ENCODE data around the gene RASIP1.

The RASIP1 gene

GRCh38 chr19:48685583-48685982 lies 54.8 kb downstream of the RASIP1 start (continued):
- TF ChIP-seq ZBTB17 (tag by site-specific recombination; IDR thresholded peaks at IDR 0.05) = no peak
- TF ChIP-seq KLF1 (tag by site-specific recombination; IDR thresholded peaks at IDR 0.05) = 0 out of 2 replicates have a peak, but pooled peaks have one; percentile 11
- no peak for TF ChIP-seq ZNF2 (tag by site-specific recombination; IDR thresholded peaks at IDR 0.05)
- TF ChIP-seq ZNF433 (tag by site-specific recombination; IDR thresholded peaks at IDR 0.05; ENCODE audit: low read depth) = no peak

DNA sequence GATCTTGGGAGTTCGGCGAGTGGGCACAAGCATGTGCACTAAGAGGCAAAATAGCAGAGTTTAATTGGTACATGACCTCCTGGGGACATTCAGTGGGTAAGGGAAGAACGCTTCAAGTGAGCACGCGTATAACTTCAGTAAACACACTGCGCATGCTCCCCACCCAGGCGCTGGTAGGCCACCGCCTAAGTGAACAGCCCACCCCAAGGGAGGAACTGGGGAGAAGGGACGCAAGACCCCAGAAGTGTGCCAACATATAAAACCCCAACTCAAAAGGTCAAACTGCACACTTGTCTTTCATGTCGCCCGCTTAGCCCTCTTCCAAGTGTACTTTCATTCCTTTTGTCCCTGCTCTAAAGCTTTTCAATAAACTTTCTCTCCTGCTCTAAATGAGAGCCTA lies 57.1 kb downstream of the RASIP1 start:
- TF ChIP-seq ZNF148 (tag by site-specific recombination; IDR thresholded peaks at IDR 0.05; ENCODE audit: borderline replicate concordance) = no peak
- no peak for TF ChIP-seq ZNF621 (tag by site-specific recombination; IDR thresholded peaks at IDR 0.05)
- no peak for TF ChIP-seq YY2 (tag by site-specific recombination; IDR thresholded peaks at IDR 0.05)
- no peak for TF ChIP-seq GLIS1 (tag by site-specific recombination; IDR thresholded peaks at IDR 0.05)
- TF ChIP-seq ZNF48 (tag by site-specific recombination; IDR thresholded peaks at IDR 0.05) = no peak
- TF ChIP-seq ZNF629 (tag by site-specific recombination; IDR thresholded peaks at IDR 0.05) = no peak
- no peak for TF ChIP-seq ZNF701 (tag by site-specific recombination; IDR thresholded peaks at IDR 0.05)
- ChIA-PET CTCF (interaction anchor here (0.5 to 0.7 kb wide), 2 partner anchors 9 to 196 kb away, joined by 3 read pairs; no protein-coding TSS in a partner anchor), POLR2A (interaction anchor here (1.1 kb wide), 1 partner anchor 7 kb away, joined by 4 read pairs; no protein-coding TSS in a partner anchor)
- H3K27ac ChIP-seq (ENCODE audit: extremely low read depth, low read depth, low read length) = no peak overlapping the region
- H3K4me3 ChIP-seq (ENCODE audit: low read depth, low read length) = no peak overlapping the region
- no peaks in the 10 kb centered on the region for H3K9me3 ChIP-seq (ENCODE audit: control insufficient read depth, insufficient read depth, low read depth, low read length)
- no peaks in the 10 kb centered on the region for H3K36me3 ChIP-seq (ENCODE audit: control insufficient read depth in 2 of 2, insufficient read depth in 1 of 2, low read length in 2 of 2)
- no peaks in the 10 kb centered on the region; the same call in 1 of the 2 replicates for H3K4me1 ChIP-seq (ENCODE audit: control insufficient read depth, insufficient read depth, low read length)

- ChIA-PET POLR2A (no interaction called here), CTCF (no interaction called here)
- TF ChIP-seq ZNF23 (tag by site-specific recombination; IDR thresholded peaks at IDR 0.05; ENCODE audit: borderline replicate concordance) (no peak), ZFHX2 (tag by site-specific recombination; conservative IDR thresholded peaks at IDR 0.05) (peak; percentile 64), ZNF48 (tag by site-specific recombination; IDR thresholded peaks at IDR 0.05) (no peak), ZNF280D (tag by site-specific recombination; IDR thresholded peaks at IDR 0.05) (no peak), ZBTB11 (tag by site-specific recombination; conservative IDR thresholded peaks at IDR 0.05; ENCODE audit: low read depth) (no peak), EGR2 (tag by site-specific recombination; IDR thresholded peaks at IDR 0.05; ENCODE audit: low read depth) (0 out of 2 replicates have a peak, but pooled peaks have one; percentile 31), TSHZ1 (tag by site-specific recombination; IDR thresholded peaks at IDR 0.05; ENCODE audit: borderline replicate concordance) (no peak), OSR2 (tag by site-specific recombination; IDR thresholded peaks at IDR 0.05) (no peak), BCL6B (tag by site-specific recombination; IDR thresholded peaks at IDR 0.05) (no peak), ZNF521 (tag by site-specific recombination; IDR thresholded peaks at IDR 0.05) (no peak)
Observed at GRCh38 chr19:48681127-48681470, 59.3 kb downstream of the RASIP1 start.

More at GRCh38 chr19:48681127-48681470, 59.3 kb downstream of the RASIP1 start:
- Histone ChIP-seq H3K9me3 (ENCODE audit: control insufficient read depth, insufficient read depth, low read depth, low read length) (no peaks in the 10 kb centered on the region), H3K27ac (ENCODE audit: extremely low read depth, low read depth, low read length) (no peak overlapping the region), H3K4me1 (ENCODE audit: control insufficient read depth, insufficient read depth, low read length) (no peaks in the 10 kb centered on the region; the same call in 1 of the 2 replicates), H3K4me3 (ENCODE audit: low read depth, low read length) (no peak overlapping the region), H3K36me3 (ENCODE audit: control insufficient read depth in 2 of 2, insufficient read depth in 1 of 2, low read length in 2 of 2) (no peaks in the 10 kb centered on the region)
